CD14-positive monocyte (primary cell): ENCODE results near the gene ADAMTS13. TPM values are rescaled to one million over a fixed set of nuclear protein-coding genes. Genes with fewer than 3 reads are reported as not detected.
A peak's percentile ranks its signal among the peaks of the same experiment; 100 is the strongest.

Experiments
- DNase-seq, 3 donors: peaks; one replicate each; pipeline ENCODE4 v3.0.0-alpha.2; 2011 to 2022
- H2AFZ ChIP-seq: 2 replicates; pipeline ENCODE4 v1.6.0; 2012; ENCODE audit warnings: mild to moderate bottlenecking, low read depth, low read length, inconsistent platforms; ENCODE audit not compliant: insufficient read depth, poor library complexity, severe bottlenecking
- H3K27ac ChIP-seq, 2 donors: 1 replicate in 1 of 2; 2 replicates in 1 of 2; pipeline ENCODE4 v1.5.1; 2012 to 2013; ENCODE audit warnings: low read length in 2 of 2, control low read depth in 1 of 2, inconsistent platforms in 1 of 2, low read depth in 1 of 2, mild to moderate bottlenecking in 1 of 2
- H3K27me3 ChIP-seq, 2 donors: one replicate each; pipeline versions ENCODE4 v1.6.0 to v1.6.1; 2011 to 2013; ENCODE audit warnings: low read length in 2 of 2; ENCODE audit not compliant: control insufficient read depth in 2 of 2, insufficient read depth in 2 of 2
- H3K36me3 ChIP-seq, 2 donors: replicated peaks in 1 of 2; 1 replicate in 1 of 2; 2 replicates in 1 of 2; pipeline versions ENCODE4 v1.5.1 to v1.6.1; 2012 to 2013; ENCODE audit warnings: low read length in 2 of 2, control low read depth in 1 of 2, inconsistent platforms in 1 of 2, mild to moderate bottlenecking in 1 of 2; ENCODE audit not compliant: insufficient read depth in 2 of 2, control insufficient read depth in 1 of 2
- H3K4me1 ChIP-seq, 2 donors: 1 replicate in 1 of 2; 2 replicates in 1 of 2; pipeline versions ENCODE4 v1.5.1 to v1.6.1; 2012 to 2013; ENCODE audit warnings: low read length in 2 of 2, control low read depth in 1 of 2, inconsistent platforms in 1 of 2, mild to moderate bottlenecking in 1 of 2, moderate library complexity in 1 of 2; ENCODE audit not compliant: insufficient read depth in 2 of 2, control insufficient read depth in 1 of 2
- H3K4me2 ChIP-seq: replicated peaks from 2 replicates; pipeline ENCODE3; 2012; ENCODE audit warnings: low read length, moderate library complexity, mild to moderate bottlenecking; ENCODE audit not compliant: poor library complexity, severe bottlenecking; ENCODE audit errors: extremely low read depth
- H3K4me3 ChIP-seq, 3 experiments: fragments of 200-600 bp in 1 of 3; sonication (generic) in 1 of 3; replicated peaks in 1 of 3; 1 replicate in 2 of 3; 2 replicates in 1 of 3; pipeline ENCODE4 v1.5.1; 2011 to 2013; ENCODE audit warnings: low read length in 3 of 3, mild to moderate bottlenecking in 3 of 3, control low read depth in 2 of 3, low read depth in 2 of 3, inconsistent platforms in 1 of 3, moderate library complexity in 1 of 3
- H3K79me2 ChIP-seq: 2 replicates; pipeline ENCODE4 v1.6.0; 2012; ENCODE audit warnings: mild to moderate bottlenecking, control low read depth, inconsistent platforms, low read length, moderate library complexity; ENCODE audit not compliant: insufficient read depth
- H3K9ac ChIP-seq: 2 replicates; pipeline ENCODE4 v1.6.0; 2017; ENCODE audit warnings: low read length, mild to moderate bottlenecking; ENCODE audit not compliant: insufficient read depth, poor library complexity, severe bottlenecking
- H3K9me3 ChIP-seq, 2 donors: replicated peaks in 1 of 2; 1 replicate in 1 of 2; 2 replicates in 1 of 2; pipeline versions ENCODE4 v1.5.1 to v1.6.1; 2012 to 2013; ENCODE audit warnings: low read length in 2 of 2, control low read depth in 1 of 2; ENCODE audit not compliant: control insufficient read depth in 1 of 2, insufficient read depth in 1 of 2
- H4K20me1 ChIP-seq: 2 replicates; pipeline ENCODE4 v1.6.0; 2012; ENCODE audit warnings: mild to moderate bottlenecking, low read length, control low read depth, moderate library complexity; ENCODE audit not compliant: insufficient read depth
- H3K27ac Mint-ChIP-seq, 7 donors: one replicate each; pipeline ENCODE4 v1.8.0; 2020; ENCODE audit warnings: mild to moderate bottlenecking in 7 of 7, mixed read lengths in 7 of 7, moderate library complexity in 6 of 7, inconsistent platforms in 2 of 7
- H3K27me3 Mint-ChIP-seq, 3 donors: one replicate each; pipeline ENCODE4 v1.8.0; 2021 to 2022; ENCODE audit warnings: low read depth in 3 of 3, mild to moderate bottlenecking in 3 of 3, mixed read lengths in 3 of 3, moderate library complexity in 3 of 3, inconsistent platforms in 1 of 3
- H3K36me3 Mint-ChIP-seq, 2 donors: one replicate each; pipeline ENCODE4 v1.8.0; 2020; ENCODE audit warnings: mixed read lengths in 2 of 2, inconsistent platforms in 1 of 2, mild to moderate bottlenecking in 1 of 2
- H3K4me1 Mint-ChIP-seq: one replicate; pipeline ENCODE4 v1.8.0; 2020; ENCODE audit warnings: mild to moderate bottlenecking, mixed read lengths
- H3K4me3 Mint-ChIP-seq, 2 donors: one replicate each; pipeline ENCODE4 v1.8.0; 2020; ENCODE audit warnings: mild to moderate bottlenecking in 2 of 2, mixed read lengths in 2 of 2, moderate library complexity in 1 of 2
- H3K9me3 Mint-ChIP-seq, 7 donors: one replicate each; pipeline ENCODE4 v1.8.0; 2020 to 2022; ENCODE audit warnings: mixed read lengths in 7 of 7, mild to moderate bottlenecking in 6 of 7, moderate library complexity in 6 of 7, inconsistent platforms in 2 of 7
- CTCF ChIP-seq: fragments of 200-600 bp; IDR thresholded peaks from one replicate; pipeline ENCODE4 v1.8.0; 2022; ENCODE audit warnings: antibody characterized with exemption, mild to moderate bottlenecking
- WGBS: methylation state at CpG from one replicate; pipeline ENCODE4 v1.1.5; 2013; ENCODE audit warnings: missing lambda C conversion rate; ENCODE audit not compliant: insufficient coverage; 5-methylcytosine and 5-hydroxymethylcytosine counted together
- intact Hi-C, 2 donors: fragments of 100-400 bp; cut with micrococcal nuclease; formaldehyde crosslinking; loops; one replicate each; pipeline versions ENCODE4 v1.15.0 to v1.15.1; 2023
- polyA plus RNA-seq, 3 donors: library from polyadenylated mRNA; depleted of rRNA in 1 of 3; unstranded in 2 of 3; stranded (reverse) in 1 of 3; fragments of 300-500 nt in 2 of 3; fragments of >200 nt in 1 of 3; fragmentation: Illumina TruSeq in 2 of 3; gene quantifications; 1 replicate in 2 of 3; 2 replicates in 1 of 3; pipeline ENCODE4 v1.2.3, GENCODE V29; 2012 to 2021

The ADAMTS13 gene
- polyA plus RNA-seq, 3 donors: 0.77 TPM; not detected in 2

DNA sequence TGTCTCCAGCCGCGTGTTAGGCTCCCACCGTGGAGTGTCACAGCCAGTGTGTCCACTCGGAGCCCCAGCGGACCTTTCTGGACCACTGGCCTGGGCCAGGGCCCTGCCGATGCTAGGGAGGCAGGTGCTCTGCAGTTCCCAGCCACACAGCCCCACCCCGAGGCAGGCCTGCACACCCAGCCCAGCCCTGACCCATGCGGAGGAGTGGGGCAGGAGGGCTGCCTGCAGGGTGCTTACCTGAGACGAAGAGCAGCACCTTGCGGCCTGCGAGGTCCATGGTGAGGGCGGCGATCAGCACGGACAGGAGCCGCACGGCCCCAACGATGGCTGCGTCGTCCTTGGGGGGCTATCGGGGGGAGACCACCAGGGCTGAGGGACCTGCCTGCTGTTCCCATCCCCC is 51.6 kb downstream of the ADAMTS13 start:
- Histone ChIP-seq H3K4me3 (no peak overlapping the region), H3K9ac (no peak overlapping the region), H4K20me1 (peaks cover 100% of the 10 kb centered on the region), H2AFZ (no peak overlapping the region), H3K27ac (peak overlapping the region in 1 of 2 donors; percentile 26), H3K4me1 (peaks cover 86 to 96% of the 10 kb centered on the region in 2 donors), H3K79me2 (peaks cover 33% of the 10 kb centered on the region), H3K4me2 (peak overlapping the region; percentile 97), H3K27me3 (no peaks in the 10 kb centered on the region), H3K36me3 (peaks cover 44 to 45% of the 10 kb centered on the region in 2 donors), H3K9me3 (no peaks in the 10 kb centered on the region)
- DNase-seq: no peak
- H3K9me3 Mint-ChIP-seq: no peaks in the 10 kb centered on the region
- 82% methylated on average over 19 of the region's 20 CpGs for WGBS
- H3K27me3 Mint-ChIP-seq: peaks cover 1 to 3% (median 2%) of the 10 kb centered on the region in 3 donors
- TF ChIP-seq CTCF: no peak
- peak overlapping the region in 1 of 2 donors; percentile 51 for H3K4me3 Mint-ChIP-seq
- H3K4me1 Mint-ChIP-seq: peaks cover 67% of the 10 kb centered on the region
- intact Hi-C loops: loop anchor here in 1 of 2 donors (10.0 kb wide), 1 partner anchor 551 kb away; the partner anchor contains the start of gene BRD3OS
- peak overlapping the region in 1 of 7 donors; percentile 18 for H3K27ac Mint-ChIP-seq
- H3K36me3 Mint-ChIP-seq: peaks cover 30 to 54% of the 10 kb centered on the region in 2 donors

DNA sequence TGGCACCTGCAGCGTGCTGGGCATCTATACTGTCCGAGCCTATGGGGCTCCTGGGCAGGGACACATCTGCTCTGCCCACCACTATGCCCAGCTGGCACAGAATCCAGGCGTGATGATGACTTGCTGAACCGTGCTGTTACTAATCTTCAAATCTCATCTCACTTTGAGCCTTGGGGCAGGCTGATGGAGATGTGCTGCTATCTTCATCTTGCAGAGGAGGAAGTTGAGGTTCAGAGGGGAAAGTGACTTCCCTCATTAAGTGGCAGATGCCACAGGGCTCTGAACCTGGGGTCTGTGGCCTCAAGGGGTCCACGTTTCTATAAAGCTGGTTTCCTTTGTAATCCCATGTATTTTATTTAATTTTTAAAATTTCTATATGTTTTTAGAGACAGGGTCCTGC is 52.0 kb downstream of the ADAMTS13 start:
- Mint-ChIP-seq H3K27ac (peak overlapping the region in 6 of 7 donors; percentile 12 to 82 (median 42)), H3K9me3 (no peaks in the 10 kb centered on the region), H3K36me3 (peaks cover 30 to 54% of the 10 kb centered on the region in 2 donors), H3K4me3 (peak overlapping the region in 1 of 2 donors; percentile 51), H3K27me3 (peaks cover 1 to 5% (median 2%) of the 10 kb centered on the region in 3 donors), H3K4me1 (peaks cover 67% of the 10 kb centered on the region)
- intact Hi-C loops: loop anchor here in 1 of 2 donors (10.0 kb wide), 1 partner anchor 551 kb away; the partner anchor contains the start of gene BRD3OS
- Histone ChIP-seq H3K36me3 (peaks cover 44 to 45% of the 10 kb centered on the region in 2 donors), H3K4me2 (peak overlapping the region; percentile 97), H4K20me1 (peaks cover 97% of the 10 kb centered on the region), H3K4me1 (peaks cover 86 to 99% of the 10 kb centered on the region in 2 donors), H3K9ac (no peak overlapping the region), H3K27me3 (no peaks in the 10 kb centered on the region), H3K9me3 (no peaks in the 10 kb centered on the region), H2AFZ (no peak overlapping the region), H3K79me2 (peaks cover 36% of the 10 kb centered on the region), H3K4me3 (no peak overlapping the region), H3K27ac (peak overlapping the region in 1 of 2 donors; percentile 26)
- 0% methylated on average over 1 of the region's 5 CpGs for WGBS
- TF ChIP-seq CTCF: no peak
- peak in 2 of 3 donors; percentile 35 to 60 for DNase-seq
